Right ventricle myocardium superior (tissue), 1 donor: ENCODE results near the gene PHF14. TPM values are rescaled to one million over a fixed set of nuclear protein-coding genes. Genes with fewer than 3 reads are reported as not detected.

Source experiments
- ATAC-seq: fragments of 200-7000 bp; cut with Tn5 transposase; one replicate; pipeline ENCODE4 v1.9.1; 2020; ENCODE audit warnings: mild to moderate bottlenecking; ENCODE audit not compliant: poor library complexity
- DNase-seq: peaks from one replicate; pipeline ENCODE4 v3.0.0-alpha.2; 2020
- intact Hi-C: fragments of 100-400 bp; cut with DNase I; formaldehyde crosslinking; loops from one replicate; pipeline ENCODE4 v1.11.2; 2022
- total RNA-seq: library from RNA; stranded (reverse); fragmentation: NEBNext Ultra II Directional; extraction: Animal tissue kit (Norgen Biotek cat#: 25700); gene quantifications from one replicate; pipeline ENCODE4 v1.2.1, GENCODE V29; 2021
- donor health status: DM: no; HTN: yes; CAD: no; lungs with severe emphysema.

Gene PHF14
- total RNA-seq, 1 donor from 2014 or later = 12.2 TPM

DNA sequence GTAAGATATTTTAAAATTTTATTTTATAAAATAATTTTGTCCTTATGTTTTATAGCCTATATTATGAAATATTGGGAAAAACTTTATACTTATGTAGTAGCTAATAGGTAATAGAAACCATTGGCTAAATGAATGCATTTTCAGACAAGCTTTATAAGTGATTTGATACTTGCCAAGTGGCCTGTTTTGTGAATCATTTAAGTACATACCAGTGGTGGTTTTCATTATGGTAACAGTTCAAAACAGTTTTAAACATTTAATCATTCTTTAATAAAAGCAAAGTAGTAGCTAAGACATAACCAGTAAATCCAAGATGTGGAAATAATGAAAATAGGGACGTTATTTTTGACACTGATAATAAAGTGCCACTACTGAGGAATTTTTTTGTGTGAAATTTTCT, 182.2 kb downstream of the PHF14 start:
- intact Hi-C loops = no loop called here
- ATAC-seq = no peak
- DNase-seq = no peak

DNA sequence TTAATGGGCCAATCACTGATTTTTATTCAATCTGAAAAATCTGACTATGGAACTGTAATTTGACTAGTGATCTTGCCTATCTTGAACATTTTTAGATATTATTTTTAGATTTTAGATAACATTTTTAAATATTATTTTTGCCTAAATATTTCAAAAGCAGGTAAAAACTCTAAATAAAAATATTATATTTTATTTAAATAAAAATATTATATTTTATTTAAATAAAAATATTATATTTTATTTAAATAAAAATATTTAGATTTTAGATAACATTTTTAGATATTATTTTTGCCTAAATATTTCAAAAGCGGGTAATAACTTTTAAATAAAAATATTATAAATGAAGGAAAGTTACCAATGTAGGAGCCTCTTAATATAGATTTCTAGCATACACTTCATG, 187.8 kb downstream of the PHF14 start:
- intact Hi-C loops = no loop called here
- ATAC-seq (no peak), DNase-seq (no peak)

DNA sequence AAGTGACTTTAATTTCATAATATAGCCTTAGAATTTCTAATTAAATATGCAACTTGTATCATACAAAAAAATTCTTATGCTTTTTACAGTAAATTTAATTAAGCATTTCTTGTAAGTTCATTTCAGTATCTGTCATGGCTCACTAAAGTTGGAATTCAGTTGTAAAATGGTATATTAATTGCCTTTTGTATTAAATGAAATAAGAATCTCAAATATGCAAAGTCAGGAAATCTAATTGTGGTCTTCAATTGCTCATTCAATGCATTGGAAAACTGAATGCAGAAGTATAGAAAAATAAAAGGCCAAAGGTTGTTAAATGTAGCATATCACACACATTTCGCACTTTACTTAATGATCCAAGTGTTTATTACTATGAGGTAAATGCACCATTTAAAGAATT, 189.5 kb downstream of the PHF14 start:
- intact Hi-C loops = no loop called here
- ATAC-seq (no peak), DNase-seq (no peak)

DNA sequence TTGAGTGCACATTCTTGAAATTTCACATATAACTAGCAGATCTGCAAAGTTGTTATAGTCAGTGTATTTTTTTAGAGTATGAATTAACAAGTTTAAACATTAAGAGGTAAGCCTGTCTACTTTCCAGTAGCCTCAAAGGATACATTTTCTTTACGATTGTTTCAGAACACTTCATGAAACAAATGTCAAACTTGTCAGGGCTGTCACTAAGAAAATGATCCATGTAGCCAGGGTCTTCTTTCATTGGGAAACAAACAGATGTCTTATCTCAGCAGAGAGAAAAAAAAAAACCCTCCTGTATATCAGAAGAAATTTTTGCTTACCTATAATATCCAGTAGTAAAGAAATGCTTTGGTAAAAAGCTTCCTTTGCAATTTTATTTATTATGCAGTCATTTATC, 192.4 kb downstream of the PHF14 start:
- intact Hi-C loops = no loop called here
- DNase-seq (no peak), ATAC-seq (no peak)

DNA sequence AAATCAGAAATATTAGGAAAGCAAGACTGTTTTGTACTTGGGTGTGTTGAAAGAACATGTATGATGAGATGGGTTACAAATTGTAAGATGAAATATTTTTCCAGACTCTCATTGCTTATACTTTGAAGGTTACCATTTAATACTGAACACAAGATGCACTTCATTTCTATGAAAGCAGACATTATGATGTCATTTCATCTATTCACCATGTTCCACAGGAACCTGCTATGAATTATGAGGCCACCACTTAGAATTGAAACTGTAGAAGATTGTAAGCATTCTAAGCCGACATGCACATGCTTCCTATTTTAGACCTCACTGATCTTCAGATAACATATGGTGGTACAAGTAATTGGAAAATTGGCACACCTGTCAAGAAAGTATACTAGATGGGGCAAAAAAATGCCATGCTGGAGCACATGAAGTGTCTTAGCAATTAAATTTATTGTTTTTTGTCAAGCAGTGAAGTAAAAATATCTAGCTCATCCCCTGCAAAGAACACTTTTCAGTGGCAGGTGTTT, 195.0 kb downstream of the PHF14 start:
- intact Hi-C loops = no loop called here
- no peak for DNase-seq
- no peak for ATAC-seq

DNA sequence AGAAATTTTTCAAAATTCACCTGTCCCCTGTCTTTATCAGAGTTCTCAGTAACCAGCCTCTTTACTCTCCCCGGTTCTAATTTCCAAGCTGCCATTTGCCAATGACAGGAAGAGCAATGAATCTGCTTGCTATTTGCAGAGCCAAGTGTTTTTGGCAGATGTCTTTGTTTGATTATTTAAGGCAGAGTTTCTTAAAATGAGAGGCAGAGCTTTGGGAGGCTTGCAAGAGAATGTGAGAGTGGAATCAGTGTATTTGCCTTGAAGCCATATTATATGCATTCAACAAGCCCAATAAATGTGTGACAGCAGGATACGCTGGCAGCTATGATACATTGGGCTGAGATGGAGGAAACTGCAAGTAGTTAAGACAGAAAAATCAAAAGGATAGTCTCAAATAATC, 196.5 kb downstream of the PHF14 start:
- peak; percentile 27 for ATAC-seq
- intact Hi-C loops = no loop called here
- no peak for DNase-seq

DNA sequence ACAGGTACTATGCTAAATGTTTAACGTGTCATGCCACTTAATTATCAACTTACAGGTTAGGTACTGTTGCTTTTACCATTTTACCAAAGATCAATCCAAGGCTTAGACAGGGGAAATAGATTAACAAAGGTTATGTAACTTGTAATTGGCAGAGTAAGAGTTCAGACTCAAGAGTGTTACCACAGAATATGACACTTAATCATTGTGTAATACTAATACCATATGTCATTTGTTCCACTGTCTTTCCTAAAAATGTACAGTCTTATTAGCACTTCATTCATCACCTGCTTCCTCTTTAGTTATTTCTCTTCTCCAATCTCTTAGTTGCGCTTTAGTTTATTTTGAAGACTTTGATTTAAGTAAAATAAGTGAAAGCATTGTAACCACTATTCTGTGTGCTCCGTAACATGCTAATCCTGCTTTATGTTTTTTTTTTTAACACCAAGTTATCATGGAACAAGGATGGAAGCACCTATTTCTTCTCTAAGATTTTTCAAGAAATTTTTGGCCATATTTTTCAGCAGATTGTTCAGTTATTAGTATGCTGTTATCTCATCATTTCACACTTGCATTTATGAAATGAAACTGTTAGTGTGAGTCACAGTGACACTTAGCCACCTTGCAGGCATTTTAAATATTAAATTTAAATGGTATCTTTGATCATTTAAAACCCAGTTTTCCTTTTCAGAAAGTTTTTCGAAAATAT, 197.3 kb downstream of the PHF14 start:
- DNase-seq = no peak
- peak; percentile 68 for ATAC-seq
- intact Hi-C loops = no loop called here

DNA sequence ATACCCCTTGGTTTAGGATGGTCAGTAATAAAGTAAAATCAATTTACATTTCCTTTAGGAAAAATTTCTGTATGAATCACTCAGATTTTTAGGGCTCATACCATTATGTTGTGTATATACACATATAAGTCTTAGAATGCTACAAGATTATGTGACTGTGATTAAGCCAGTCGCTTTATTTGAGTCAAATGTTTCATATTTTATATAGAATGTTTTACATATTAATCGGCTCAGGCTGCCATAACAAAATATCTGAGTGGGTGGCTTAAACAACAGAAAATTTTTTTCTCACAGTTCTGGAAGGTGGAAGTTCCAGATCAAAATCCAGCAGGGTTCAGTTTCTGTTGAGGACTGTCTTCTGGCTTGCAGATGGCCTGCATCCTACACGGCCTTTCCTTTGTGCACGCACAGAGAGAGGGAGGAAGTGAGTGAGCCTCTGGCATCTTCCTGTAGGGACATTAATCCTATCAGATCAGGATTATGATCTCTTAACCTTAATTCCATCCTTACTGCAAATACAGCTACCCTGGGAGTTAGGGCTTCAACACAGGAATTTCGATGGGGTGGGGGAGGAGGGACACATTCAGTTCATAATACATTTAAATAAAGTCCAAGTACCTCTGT, 198.0 kb downstream of the PHF14 start:
- DNase-seq = no peak
- intact Hi-C loops = no loop called here
- ATAC-seq = no peak

DNA sequence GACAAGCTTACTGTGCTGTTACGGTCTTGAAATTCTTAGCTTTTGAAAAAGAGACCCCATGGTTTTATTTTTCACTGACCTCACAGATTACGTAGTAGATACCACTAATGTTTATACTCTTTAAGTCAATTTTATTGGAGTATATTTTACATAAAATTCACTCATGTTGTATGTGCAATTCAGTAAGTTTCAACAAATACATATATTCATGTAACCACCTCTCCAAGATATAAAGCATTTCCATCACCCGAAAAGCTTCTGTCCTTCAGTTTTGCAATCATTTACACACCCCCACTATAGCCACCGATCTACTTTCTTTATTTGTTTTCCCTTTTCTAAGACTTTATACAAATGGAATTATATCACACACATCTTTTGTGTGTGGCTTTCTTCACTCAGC, 199.2 kb downstream of the PHF14 start:
- ATAC-seq (no peak), DNase-seq (no peak)
- intact Hi-C loops = no loop called here

DNA sequence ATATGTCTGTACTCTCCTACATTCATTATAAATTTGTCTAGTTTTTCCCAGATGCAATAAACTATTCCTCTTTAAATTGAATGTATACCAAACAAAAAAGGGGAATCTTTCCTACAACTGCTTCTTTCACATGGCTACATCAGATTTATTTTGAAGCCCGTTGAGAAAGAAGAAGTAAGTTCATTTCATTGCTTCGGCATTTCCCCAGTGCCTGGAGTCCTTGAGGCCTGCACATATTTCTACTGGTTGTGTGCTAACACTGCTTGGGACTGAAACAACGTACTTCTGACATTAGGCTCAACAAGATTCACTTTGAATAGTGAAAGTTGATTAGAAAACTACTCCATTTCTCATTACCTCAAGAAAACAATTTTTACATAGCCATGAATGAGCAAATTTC, 201.7 kb downstream of the PHF14 start:
- DNase-seq (no peak), ATAC-seq (no peak)
- intact Hi-C loops = no loop called here

DNA sequence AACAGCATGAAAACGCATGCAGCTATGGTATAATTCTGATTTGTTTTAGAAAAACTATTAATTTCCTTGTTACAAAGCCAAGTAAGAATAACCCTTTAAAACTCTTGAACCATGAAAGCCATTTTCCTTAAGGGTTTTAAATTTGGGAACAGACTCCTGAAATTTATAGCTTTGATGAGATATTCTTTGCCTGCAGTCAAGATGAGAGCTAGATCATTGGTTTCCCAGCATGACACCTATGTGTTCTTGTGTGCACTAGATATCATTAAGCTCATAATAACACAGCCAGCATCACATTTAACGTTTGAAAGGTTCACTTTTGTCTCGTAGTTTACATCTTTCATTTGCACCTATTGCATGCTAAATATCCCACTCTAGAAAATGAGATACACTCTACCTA, 202.2 kb downstream of the PHF14 start:
- ATAC-seq (no peak), DNase-seq (no peak)
- intact Hi-C loops = no loop called here

DNA sequence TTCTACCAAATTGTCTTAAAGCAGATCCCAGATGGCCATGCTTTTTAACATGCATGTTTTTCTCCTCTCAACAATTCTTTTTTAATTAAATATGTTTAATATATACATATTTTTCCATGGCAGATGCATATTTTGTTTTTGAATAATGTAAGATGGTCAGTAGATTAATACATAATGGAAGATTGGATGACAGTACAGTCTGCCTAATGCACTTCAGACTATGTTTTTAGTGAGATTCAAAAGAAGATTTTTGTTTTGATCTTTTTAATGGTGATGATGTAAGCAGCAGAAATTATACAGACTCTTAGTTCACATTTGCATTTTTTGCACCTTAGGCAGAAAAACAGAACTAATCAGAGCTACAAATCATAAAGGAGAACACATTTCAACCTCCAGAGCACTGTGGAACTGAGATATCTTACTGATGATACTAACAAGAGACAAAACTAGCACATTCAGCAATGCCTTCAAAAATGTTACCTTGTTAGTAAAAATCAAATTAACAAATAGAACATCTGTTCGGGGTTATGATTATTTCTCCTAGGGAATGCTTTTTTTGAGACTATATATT, 203.4 kb downstream of the PHF14 start:
- intact Hi-C loops = no loop called here
- no peak for ATAC-seq
- DNase-seq = no peak

DNA sequence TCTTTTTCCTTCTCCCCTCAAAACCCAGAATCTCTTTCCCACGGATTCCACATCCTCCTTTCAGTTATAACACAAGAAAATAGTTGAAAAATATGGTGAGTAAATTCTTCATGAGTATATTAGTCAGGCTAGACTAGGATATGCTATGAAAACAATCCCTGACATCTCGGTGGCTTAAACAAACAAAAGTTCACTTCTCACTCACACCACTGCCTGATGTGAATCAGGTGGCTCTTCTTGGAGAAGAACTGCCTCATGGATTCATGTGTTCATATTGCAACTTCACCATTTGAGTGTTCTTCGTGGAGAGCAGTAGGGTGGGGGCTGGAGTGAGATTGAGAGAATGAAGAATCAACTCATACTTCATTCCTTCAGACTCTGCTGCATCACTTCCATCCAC, 204.1 kb downstream of the PHF14 start:
- no peak for DNase-seq
- intact Hi-C loops = no loop called here
- ATAC-seq = no peak

DNA sequence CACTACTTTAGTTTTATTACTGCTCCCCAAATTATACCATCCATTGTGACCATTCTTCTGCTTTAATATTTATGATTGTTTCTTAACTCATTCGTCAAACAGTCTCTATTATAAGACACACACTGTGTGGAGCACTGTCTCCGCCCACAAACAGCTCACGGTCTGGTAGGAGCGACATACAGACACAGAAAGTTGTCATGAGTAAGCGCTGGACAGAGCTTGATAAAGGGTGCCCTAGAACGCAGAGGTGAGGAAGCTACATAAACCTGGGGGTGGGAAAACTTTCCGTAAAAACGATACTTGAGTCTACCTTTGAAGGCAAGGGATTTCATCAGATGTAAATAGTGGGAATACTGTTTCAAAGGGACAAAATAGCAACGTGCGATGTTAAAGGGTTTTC, 207.9 kb downstream of the PHF14 start:
- DNase-seq (no peak), ATAC-seq (no peak)
- intact Hi-C loops = no loop called here

DNA sequence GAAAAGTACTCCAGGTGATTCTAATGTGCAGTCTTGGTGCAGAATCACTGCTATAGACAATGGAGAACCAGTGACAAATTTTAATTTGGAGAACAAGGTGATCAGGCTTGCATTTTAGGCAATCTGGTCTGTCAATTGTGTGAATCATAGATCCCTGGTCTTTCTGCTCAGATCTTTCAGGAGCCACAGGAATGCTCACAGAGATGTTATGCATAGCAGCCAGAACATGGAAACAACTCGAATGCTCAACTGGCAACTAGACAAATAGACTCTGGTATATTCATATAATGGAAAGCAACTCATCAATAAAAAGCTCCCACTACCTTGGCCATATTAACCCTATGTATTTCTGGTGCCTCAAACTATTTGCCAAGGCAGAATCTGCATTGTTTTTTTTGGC, 209.1 kb downstream of the PHF14 start:
- intact Hi-C loops = no loop called here
- ATAC-seq = no peak

DNA sequence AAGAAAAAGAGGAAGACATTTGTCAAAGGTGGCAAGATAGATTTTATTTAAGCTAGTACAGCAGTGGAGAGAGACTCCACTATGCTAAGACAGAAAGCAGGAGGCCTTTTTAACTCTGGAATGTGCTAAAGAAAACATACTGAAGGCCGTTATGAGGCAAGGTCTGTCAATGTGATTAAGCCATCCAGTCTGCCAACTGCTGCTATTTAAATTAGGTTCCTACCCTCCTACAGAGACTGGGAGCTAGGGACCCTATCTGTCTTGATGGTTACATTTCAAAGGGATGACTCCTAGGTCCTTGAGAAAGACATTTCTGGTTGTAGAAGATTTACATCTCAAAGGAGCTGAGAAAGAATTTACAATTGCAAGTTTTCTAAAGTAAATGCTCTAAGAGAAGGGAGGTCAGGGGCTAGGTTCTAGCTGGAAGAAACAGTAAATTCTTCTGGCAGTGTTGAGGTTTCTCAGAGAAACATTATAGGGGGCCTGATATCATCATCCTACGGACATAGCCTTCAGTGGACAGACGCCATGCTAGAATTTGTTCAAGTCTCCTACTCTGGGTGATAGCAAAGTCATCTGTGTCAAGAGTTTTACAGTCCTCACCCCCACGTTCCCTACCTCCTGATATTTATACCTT, 211.6 kb downstream of the PHF14 start:
- ATAC-seq = no peak
- intact Hi-C loops = no loop called here
- DNase-seq = no peak

More for the DNA sequence above, 209.1 kb downstream of the PHF14 start:
- DNase-seq = no peak

DNA sequence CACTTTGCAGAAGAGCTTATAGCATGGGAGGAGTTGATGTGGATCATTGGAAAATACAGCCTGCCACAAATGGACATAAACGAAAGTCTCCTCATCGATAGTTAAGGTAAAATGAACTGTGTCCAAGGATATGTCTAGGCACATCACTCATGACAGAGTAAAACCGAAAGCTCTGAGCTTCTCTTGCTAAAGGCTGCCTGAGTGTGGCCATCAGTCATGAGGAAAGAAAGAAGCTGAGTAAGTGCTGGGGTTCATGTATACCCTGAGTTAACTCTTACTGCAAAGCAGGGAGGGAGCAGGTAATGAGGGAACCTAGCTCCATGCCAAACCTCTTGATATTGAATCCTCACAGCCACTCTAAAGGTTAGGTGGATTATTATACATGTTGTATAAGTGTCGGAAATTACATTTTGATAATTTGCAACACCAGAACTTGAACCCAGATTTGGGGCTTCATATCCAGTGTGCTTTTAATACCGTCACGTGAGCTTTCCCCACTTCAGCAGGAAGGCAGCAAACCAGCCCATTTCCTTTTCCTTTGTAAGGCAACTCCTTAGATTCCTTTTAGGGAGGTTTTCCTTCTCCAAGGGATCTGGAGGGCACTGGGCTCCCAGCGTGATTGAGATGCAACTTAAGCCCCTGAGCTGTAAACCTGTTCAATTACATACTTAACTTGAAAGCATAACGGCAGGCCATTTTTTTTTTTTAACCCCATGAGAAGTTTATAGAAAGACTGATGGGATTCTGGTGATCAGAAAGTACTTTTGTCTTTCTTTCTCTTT, 215.0 kb downstream of the PHF14 start:
- DNase-seq = no peak
- no peak for ATAC-seq
- intact Hi-C loops = no loop called here

DNA sequence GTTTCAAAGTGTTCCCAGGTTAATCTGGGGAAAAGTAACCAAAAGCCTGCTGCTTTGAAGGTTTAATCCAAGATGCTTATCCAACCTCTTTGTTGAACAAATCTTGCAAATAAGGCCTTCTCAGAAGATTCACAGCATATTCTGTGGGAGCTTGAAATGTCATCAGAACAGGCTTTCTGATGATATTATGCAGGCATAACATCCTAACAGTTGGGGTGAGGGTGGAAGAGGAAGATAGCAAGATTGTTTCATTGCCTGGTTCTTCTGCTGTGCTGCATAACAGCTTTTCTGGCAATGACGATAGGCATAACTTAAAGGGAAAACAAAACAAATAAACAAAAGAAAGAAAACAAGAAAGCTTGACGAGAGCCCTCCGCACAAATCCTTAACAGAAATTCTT, 217.4 kb downstream of the PHF14 start:
- ATAC-seq = no peak
- DNase-seq = no peak
- intact Hi-C loops = no loop called here

DNA sequence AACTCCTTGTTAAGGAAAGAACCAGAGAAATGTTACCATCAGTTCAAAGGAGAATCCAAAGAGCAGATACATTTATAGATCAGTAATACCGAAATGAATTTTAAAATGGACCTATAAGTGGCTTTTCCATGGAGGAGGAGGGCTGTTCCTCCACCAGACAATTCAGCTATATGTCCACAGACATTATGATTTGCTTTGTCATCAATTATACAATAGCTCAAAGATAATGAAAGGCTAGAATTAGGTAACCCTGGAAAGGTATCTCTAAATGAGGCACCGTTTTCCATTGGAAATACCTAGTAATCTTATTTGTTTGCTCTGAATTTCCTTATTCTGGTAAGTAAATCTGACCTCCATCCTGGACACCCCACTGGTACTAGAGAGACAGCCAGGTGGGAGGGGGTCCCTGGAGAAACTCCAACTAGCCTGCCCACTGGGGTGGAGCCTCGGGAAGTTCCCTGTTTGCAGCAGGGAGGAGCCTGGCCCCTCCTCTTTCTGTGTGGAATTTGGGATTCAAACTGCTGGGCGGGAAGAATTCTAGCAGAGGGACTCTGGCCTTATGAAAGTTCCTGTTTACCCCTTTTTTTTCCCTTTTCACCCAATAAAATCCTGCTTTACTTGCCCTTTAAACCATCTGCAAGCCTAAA, 218.0 kb downstream of the PHF14 start:
- intact Hi-C loops = no loop called here

More for the DNA sequence above, 218.0 kb downstream of the PHF14 start:
- ATAC-seq (no peak), DNase-seq (no peak)
